Cortex of kidney (tissue), 1 donor: Measurements from ENCODE around the gene ZIC4.

ENCODE experiments used
- DNase-seq: peaks from one replicate; lab custom pipeline; 2025; lab: John Stamatoyannopoulos, UW

ZIC4 gene

GRCh38 chr3:147369661-147370123 is 36.7 kb downstream of the ZIC4 start:
- no peak for DNase-seq

- no peak for DNase-seq
These were observed 37.1 kb downstream of the ZIC4 start for GRCh38 chr3:147369231-147369630.

GRCh38 chr3:147368561-147369221 is 37.7 kb downstream of the ZIC4 start:
- DNase-seq, result no peak

GRCh38 chr3:147368151-147368550 is 38.2 kb downstream of the ZIC4 start:
- no peak for DNase-seq

- no peak for DNase-seq
These were observed 38.7 kb downstream of the ZIC4 start for GRCh38 chr3:147367676-147368075.

- DNase-seq, result no peak
These were observed 40.9 kb downstream of the ZIC4 start for GRCh38 chr3:147365196-147366115.

GRCh38 chr3:147364771-147365170 is 41.6 kb downstream of the ZIC4 start:
- DNase-seq, result no peak

GRCh38 chr3:147361454-147362420 is 44.6 kb downstream of the ZIC4 start:
- no peak for DNase-seq

GRCh38 chr3:147360646-147361453 is 45.5 kb downstream of the ZIC4 start:
- no peak for DNase-seq

- DNase-seq, result no peak
These were observed 46.3 kb downstream of the ZIC4 start for GRCh38 chr3:147360051-147360439.

- DNase-seq, result no peak
These were observed 46.9 kb downstream of the ZIC4 start for GRCh38 chr3:147359177-147360050.

GRCh38 chr3:147358144-147358992 is 48.0 kb downstream of the ZIC4 start:
- DNase-seq, result no peak

- DNase-seq, result no peak
These were observed 49.1 kb downstream of the ZIC4 start for GRCh38 chr3:147356909-147357900.

- DNase-seq, result no peak
These were observed 50.0 kb downstream of the ZIC4 start for GRCh38 chr3:147356145-147356908.

- DNase-seq, result no peak
These were observed 50.6 kb downstream of the ZIC4 start for GRCh38 chr3:147355753-147356090.

- DNase-seq, result no peak
These were observed 51.1 kb downstream of the ZIC4 start for GRCh38 chr3:147355084-147355752.

- DNase-seq, result no peak
These were observed 51.7 kb downstream of the ZIC4 start for GRCh38 chr3:147354623-147355022.
